Upper lobe of right lung (tissue), 1 donor: ENCODE measurements around the gene FOXO6. TPM values are rescaled to one million over a fixed set of nuclear protein-coding genes. Genes with fewer than 3 reads are reported as not detected.
"Not testable (repeated sequence)": the region's sequence is repeated elsewhere in the genome, so short reads cannot be mapped to it uniquely, and the experiment has no call there.

Source experiments
- ATAC-seq: fragments of 200-7000 bp; cut with Tn5 transposase; one replicate; pipeline ENCODE4 v1.9.1; 2020; ENCODE audit warnings: mild to moderate bottlenecking, moderate library complexity
- DNase-seq: peaks from one replicate; pipeline ENCODE4 v3.0.0-alpha.2; 2020
- H3K27ac ChIP-seq: fragments of 200-600 bp; one replicate; pipeline ENCODE4 v1.8.0; 2022
- H3K27me3 ChIP-seq: fragments of 200-600 bp; one replicate; pipeline ENCODE4 v1.8.0; 2022; ENCODE audit warnings: mild to moderate bottlenecking
- H3K36me3 ChIP-seq: fragments of 200-600 bp; one replicate; pipeline ENCODE4 v1.8.0; 2022
- H3K4me1 ChIP-seq: fragments of 200-600 bp; one replicate; pipeline ENCODE4 v1.8.0; 2022
- H3K4me3 ChIP-seq: fragments of 200-600 bp; one replicate; pipeline ENCODE4 v1.8.0; 2022; ENCODE audit warnings: mild to moderate bottlenecking
- H3K9me3 ChIP-seq: fragments of 200-600 bp; one replicate; pipeline ENCODE4 v1.8.0; 2022
- intact Hi-C: fragments of 100-400 bp; cut with DNase I; formaldehyde crosslinking; loops from one replicate; pipeline ENCODE4 v1.11.0; 2022
- total RNA-seq: library from RNA; stranded (reverse); fragmentation: NEBNext Ultra II Directional; extraction: Animal tissue kit (Norgen Biotek cat#: 25700); gene quantifications from one replicate; pipeline ENCODE4 v1.2.1, GENCODE V29; 2021
- TF ChIP-seq, protein P1 (sequence below): fragments of 200-600 bp; IDR thresholded peaks from one replicate; pipeline ENCODE4 v1.8.0; 2022; ENCODE audit warnings: antibody characterized with exemption
- donor health status: DM: no; HTN: yes; CAD: no; lungs with severe emphysema.

The FOXO6 gene
- total RNA-seq, 1 donor from 2014 or later = 0.43 TPM

DNA sequence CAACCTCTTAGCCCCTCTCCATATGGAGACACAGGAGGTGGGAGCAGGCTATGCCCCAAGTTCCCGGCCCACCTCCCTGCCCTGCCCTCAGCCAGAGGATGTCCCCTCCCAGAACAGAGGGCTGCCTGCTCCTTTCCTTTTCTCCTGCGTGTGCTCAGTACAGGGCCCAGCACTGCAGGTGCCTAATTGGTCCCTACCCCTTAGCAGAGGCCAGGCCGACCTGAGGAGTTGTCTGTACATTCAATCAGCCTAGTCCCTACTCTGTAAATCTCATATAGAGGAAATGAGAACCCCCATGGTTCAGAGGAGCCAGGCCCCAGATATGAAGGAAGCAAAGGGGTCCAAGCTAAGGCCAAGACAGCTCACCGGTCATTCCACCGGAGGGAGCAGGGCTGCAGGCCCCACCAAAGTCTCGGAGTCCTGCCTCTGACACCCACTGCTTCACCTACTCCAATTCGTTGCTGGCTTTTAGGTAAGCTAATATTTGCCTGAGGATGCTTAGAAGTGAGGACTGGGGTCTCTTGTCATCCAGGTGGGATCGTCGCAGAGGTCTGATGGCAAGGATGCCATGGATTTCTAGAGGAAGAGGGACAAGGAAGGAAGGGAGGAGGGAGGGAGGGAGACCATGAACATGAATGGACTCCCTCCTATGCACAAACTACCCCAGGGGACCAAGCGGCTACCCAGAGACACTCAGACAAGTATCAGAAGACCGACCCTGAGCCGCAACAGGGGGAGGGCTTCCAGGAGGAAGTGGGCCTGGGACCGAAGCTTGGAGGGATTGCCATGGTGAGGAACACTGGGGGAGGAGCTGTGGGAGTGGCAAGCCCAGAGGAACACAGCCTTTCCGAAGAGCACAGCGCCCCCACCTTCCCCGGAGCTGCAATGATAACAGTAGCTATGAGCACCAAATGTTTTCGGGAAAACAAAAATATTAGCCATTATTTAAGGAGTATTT lies 30.4 kb upstream of the FOXO6 start:
- Histone ChIP-seq H3K9me3 (no peaks in the 10 kb centered on the region), H3K27ac (no peak overlapping the region), H3K4me3 (no peak overlapping the region), H3K4me1 (no peaks in the 10 kb centered on the region), H3K36me3 (no peaks in the 10 kb centered on the region), H3K27me3 (no peaks in the 10 kb centered on the region)
- peak; percentile 36 for DNase-seq
- TF ChIP-seq, protein P1, sequence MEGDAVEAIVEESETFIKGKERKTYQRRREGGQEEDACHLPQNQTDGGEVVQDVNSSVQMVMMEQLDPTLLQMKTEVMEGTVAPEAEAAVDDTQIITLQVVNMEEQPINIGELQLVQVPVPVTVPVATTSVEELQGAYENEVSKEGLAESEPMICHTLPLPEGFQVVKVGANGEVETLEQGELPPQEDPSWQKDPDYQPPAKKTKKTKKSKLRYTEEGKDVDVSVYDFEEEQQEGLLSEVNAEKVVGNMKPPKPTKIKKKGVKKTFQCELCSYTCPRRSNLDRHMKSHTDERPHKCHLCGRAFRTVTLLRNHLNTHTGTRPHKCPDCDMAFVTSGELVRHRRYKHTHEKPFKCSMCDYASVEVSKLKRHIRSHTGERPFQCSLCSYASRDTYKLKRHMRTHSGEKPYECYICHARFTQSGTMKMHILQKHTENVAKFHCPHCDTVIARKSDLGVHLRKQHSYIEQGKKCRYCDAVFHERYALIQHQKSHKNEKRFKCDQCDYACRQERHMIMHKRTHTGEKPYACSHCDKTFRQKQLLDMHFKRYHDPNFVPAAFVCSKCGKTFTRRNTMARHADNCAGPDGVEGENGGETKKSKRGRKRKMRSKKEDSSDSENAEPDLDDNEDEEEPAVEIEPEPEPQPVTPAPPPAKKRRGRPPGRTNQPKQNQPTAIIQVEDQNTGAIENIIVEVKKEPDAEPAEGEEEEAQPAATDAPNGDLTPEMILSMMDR = no peak
- intact Hi-C loops = no loop called here
- ATAC-seq = peak; percentile 40

DNA sequence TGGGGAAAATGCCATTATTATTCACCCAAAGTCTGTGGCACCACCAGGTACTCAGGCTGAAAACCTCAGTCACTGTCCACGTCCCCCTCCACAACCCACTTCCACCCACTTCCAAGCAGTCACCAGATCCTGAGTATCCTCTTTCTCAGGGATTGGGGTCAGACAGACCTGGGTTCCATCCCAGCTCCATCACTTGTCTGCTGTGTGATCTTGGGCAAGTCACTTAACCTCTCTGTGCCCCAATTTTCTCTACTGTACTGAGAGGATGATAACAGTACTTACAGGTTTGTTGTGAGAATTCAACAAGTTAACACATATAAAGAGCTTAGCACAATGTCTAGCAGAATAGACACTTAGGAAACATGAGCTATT lies 29.7 kb upstream of the FOXO6 start:
- no peaks in the 10 kb centered on the region for H3K9me3 ChIP-seq
- ATAC-seq = no peak
- H3K4me1 ChIP-seq = no peaks in the 10 kb centered on the region
- H3K27ac ChIP-seq = no peak overlapping the region
- no peaks in the 10 kb centered on the region for H3K27me3 ChIP-seq
- intact Hi-C loops = no loop called here
- H3K4me3 ChIP-seq = no peak overlapping the region
- TF ChIP-seq, protein P1 = no peak
- no peak for DNase-seq
- H3K36me3 ChIP-seq = no peaks in the 10 kb centered on the region

DNA sequence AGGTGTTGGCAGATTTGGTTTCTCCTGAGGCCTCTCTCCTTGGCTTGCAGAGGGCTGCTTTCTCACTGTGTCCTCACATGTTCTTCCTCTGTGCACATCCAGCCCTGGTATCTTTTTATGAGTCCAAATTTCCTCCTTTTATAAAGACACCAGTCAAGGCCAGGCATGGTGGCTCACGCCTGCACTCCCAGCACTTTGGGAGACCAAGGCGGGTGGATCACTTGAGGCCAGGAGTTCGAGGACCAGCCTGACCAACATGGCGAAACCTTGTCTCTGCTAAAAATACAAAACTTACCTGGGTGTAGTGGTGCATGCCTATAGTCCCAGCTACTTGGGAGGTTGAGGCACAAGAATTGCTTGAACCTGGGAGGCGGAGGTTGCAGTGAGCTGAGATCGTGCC lies 29.1 kb upstream of the FOXO6 start:
- DNase-seq = peak; percentile 11
- intact Hi-C loops, ATAC-seq: not testable (repeated sequence)

DNA sequence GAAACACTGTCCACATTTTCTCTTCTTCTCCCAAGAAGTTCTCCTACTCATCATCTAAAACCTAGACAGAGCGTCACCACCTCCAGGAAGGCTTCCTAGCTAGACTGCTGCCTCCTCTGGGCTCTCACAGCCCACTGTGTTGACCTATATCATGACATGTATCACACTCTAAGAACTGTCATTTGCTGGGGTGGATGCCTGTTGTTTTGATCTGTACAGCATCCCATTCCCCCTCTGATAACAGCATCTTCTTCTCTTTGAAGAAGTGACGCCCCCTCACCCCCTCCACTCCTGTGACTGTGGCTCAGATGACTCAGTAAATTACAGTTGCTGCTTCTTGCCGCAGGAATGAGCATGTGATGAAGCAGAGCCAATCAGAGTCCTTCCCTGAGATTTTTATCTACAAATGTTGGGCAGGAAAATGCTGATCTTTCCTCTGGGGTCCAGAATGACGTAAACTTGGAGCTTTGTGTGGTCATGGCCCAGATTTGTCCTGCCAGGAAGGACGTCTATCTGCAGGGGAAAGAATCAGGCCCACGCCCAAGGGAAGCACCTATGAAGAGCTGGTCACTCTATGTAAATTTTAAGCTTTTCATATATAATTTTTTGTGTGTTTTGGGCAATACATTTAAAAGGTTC lies 28.0 kb upstream of the FOXO6 start:
- DNase-seq (no peak), ATAC-seq (no peak)
- H3K27me3 ChIP-seq = no peaks in the 10 kb centered on the region
- TF ChIP-seq, protein P1 = no peak
- no peaks in the 10 kb centered on the region for H3K9me3 ChIP-seq
- H3K36me3 ChIP-seq = no peaks in the 10 kb centered on the region
- no peak overlapping the region for H3K4me3 ChIP-seq
- no peaks in the 10 kb centered on the region for H3K4me1 ChIP-seq
- H3K27ac ChIP-seq = no peak overlapping the region
- intact Hi-C loops = no loop called here

More for the DNA sequence above, 29.1 kb upstream of the FOXO6 start:
- H3K27ac ChIP-seq, H3K9me3 ChIP-seq, H3K36me3 ChIP-seq, H3K4me3 ChIP-seq, H3K4me1 ChIP-seq, H3K27me3 ChIP-seq: not testable (repeated sequence)

DNA sequence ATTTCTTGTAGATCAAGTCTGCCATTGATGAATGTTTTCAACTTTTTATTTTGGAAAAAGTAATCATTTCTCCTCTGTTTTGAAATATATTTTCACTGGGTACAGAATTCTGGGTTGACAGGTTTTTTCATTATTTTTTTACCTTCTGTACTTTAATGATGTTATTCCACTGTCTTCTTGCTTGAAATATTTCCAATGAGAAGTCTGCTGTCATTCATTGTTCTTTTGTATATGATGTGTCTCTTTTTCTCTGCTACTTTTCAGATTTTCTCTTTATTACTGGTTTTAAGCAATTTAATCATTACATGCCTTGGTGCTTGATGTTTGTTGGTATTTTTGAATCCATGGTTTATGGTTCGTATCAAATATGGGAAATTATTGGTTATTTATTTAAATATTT lies 22.4 kb upstream of the FOXO6 start:
- Histone ChIP-seq H3K27me3 (no peaks in the 10 kb centered on the region), H3K27ac (no peak overlapping the region), H3K36me3 (no peaks in the 10 kb centered on the region), H3K9me3 (peaks cover 11% of the 10 kb centered on the region), H3K4me3 (no peak overlapping the region), H3K4me1 (no peaks in the 10 kb centered on the region)
- ATAC-seq = no peak
- no peak for DNase-seq
- TF ChIP-seq, protein P1 = no peak
- intact Hi-C loops = no loop called here
